NOMO-1 (cell line): ENCODE data around the gene TMEM140.

Experiments
- DNase-seq, 2 experiments: peaks; one replicate each; lab custom pipeline; 2025; ENCODE audit not compliant: unreplicated experiment in 2 of 2; lab: John Stamatoyannopoulos, UW

Gene TMEM140

GRCh38 chr7:135192914-135193536 lies 45.2 kb downstream of the TMEM140 start:
- no peak for DNase-seq

- DNase-seq = no peak
Measured at GRCh38 chr7:135193615-135194081, 45.8 kb downstream of the TMEM140 start.

- no peak for DNase-seq
Measured at GRCh38 chr7:135194494-135195095, 46.7 kb downstream of the TMEM140 start.

GRCh38 chr7:135195156-135195555 lies 47.3 kb downstream of the TMEM140 start:
- DNase-seq = no peak

GRCh38 chr7:135195968-135196629 lies 48.2 kb downstream of the TMEM140 start:
- no peak for DNase-seq

- no peak for DNase-seq
Measured at GRCh38 chr7:135197343-135197742, 49.5 kb downstream of the TMEM140 start.

GRCh38 chr7:135197906-135198655 lies 50.2 kb downstream of the TMEM140 start:
- no peak for DNase-seq

- DNase-seq = no peak
Measured at GRCh38 chr7:135199439-135199838, 51.6 kb downstream of the TMEM140 start.

- no peak for DNase-seq
Measured at GRCh38 chr7:135200821-135201331, 53.0 kb downstream of the TMEM140 start.

GRCh38 chr7:135201350-135201749 lies 53.5 kb downstream of the TMEM140 start:
- no peak for DNase-seq

- DNase-seq = no peak
Measured at GRCh38 chr7:135204341-135204749, 56.5 kb downstream of the TMEM140 start.

GRCh38 chr7:135204876-135205275 lies 57.0 kb downstream of the TMEM140 start:
- no peak for DNase-seq

GRCh38 chr7:135205850-135206249 lies 58.0 kb downstream of the TMEM140 start:
- DNase-seq = no peak

GRCh38 chr7:135206941-135207391 lies 59.1 kb downstream of the TMEM140 start:
- DNase-seq = peak; percentile 19 to 57

GRCh38 chr7:135207406-135208101 lies 59.7 kb downstream of the TMEM140 start:
- DNase-seq = no peak

GRCh38 chr7:135208102-135208793 lies 60.4 kb downstream of the TMEM140 start:
- DNase-seq = peak in 1 of 2 experiments; percentile 3

GRCh38 chr7:135209225-135209834 lies 61.5 kb downstream of the TMEM140 start:
- peak in 1 of 2 experiments; percentile 10 for DNase-seq

GRCh38 chr7:135210888-135211178 lies 63.0 kb downstream of the TMEM140 start:
- no peak for DNase-seq

GRCh38 chr7:135211179-135211945 lies 63.5 kb downstream of the TMEM140 start, which contains the start of gene WDR91:
Gene WDR91 (minus strand): TSS chr7:135211526. CDS start chr7:135211502, 24 bp downstream.
- DNase-seq = peak; percentile 52 to 70
